Stimulated activated CD4-positive, alpha-beta T cell treated with anti-CD3 and anti-CD28 coated beads, Interleukin-4, amount 100 ng/mL, for 48 hours (primary cell): ENCODE data around the gene FCN2.

Experiments used
- DNase-seq, 2 donors: peaks; one replicate each; pipeline ENCODE4 v3.0.0-alpha.2; 2020; ENCODE audit warnings: low read depth in 2 of 2

Gene FCN2

DNA sequence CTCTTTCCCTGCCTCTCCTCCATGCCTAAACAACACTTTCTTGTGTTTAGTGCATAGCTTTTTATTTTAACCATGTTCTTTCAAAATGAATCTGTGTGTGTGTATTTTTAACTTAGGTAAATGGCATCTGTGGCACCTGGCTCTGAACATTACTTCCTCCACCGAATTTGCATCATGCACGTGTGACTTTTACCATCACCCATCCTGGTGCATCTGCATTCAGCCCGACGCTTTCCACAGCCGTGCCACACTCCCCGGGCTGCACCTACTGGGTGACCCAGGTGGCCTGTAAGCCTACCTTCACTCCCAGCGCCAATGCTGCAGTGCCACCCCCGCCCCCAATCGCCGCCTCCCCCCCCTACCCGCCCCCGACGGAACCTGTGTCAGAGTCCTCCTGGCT is 49.8 kb downstream of the FCN2 start:
- no peak for DNase-seq

DNA sequence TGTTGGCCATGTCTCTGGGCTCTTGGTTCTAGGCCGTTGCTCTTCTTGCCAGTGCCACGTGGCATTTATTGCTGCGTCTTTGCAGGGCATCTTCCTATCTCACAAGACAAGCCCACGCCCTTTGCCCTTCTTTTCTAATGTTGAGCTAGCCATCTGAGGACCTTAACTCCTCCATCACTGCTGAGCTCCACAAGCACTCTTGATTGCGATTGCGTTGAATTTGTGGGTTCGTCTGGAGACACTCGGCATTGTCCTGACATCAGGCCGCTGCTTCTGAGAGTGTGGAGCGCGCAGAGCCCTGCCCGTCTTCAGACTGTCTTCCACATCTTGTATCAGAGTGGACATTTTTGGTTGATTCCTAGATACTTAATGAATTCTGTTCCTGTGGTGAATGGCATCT is 51.6 kb downstream of the FCN2 start:
- DNase-seq: no peak

DNA sequence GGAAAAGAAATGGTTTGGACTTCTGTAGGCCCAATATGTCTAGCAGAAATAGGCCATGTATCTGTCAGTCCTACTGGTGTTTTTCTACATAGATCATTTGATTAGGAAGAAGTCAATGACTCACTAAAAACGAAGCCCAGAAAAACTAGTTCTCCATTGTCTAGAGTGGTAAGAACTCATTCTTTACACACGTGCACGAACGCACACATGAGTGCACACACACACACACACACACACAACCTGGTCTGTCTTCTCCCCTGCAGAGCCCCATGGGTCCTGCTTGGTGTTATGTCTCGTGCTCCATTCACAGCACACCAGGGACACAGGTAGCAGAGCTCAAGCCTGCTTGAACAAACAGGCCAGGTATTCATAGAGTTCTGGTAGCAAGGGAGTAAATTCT is 52.0 kb downstream of the FCN2 start:
- no peak for DNase-seq

DNA sequence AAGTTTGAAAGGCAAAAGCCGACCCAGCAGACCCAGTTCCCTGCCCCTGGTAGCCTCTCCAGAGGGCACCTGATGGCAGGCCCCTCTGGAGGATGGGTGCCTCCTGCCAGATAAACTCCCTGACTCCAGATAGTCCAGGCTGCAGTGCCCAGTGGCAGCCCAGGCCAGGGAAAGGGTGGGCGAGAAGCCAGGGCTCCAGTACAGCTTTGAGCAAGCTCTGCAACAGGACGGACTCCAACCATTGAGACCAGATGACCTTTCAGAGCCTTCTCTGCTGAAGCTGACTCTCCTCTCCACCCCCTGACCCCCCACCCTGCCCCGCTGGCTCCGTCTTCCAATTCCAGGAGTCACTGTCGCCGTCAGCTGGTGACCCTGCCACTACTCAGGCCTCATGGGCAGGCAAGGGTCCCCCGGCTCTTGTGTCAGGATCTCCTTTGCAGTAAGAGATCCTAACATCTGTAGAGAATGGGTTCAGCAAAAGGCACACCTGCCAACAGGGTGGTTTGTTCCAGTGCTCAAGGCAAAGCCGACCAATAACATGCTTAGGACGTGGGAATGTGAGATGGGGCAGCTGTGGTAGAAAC is 52.6 kb downstream of the FCN2 start:
- no peak for DNase-seq

DNA sequence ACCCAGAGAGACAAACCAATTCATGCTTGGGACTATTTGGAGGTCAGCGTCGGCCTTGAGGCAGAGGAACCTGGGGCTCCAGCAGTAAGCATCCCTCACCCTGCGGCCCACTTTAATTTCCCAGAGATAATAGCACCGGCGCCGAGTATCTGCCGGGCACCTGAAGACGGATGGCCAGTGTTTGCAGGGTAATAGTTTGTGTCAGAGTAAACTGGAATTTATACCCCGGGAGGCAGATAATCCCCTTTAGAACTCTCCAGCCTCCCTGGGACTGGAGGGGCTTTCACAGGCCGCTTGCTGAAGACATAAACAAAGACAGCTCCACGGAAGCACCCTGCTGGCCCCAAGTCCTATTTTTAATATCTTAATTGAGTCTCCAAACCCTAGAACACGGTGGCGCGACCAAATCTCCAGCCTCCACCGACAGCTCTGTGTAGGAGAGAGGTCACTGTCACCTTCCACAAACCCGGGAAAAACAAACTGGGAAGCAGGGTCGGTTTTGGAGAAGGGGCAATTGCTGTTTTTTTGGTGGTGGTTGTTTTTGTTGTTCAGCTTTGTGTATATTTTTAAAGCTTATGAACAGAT is 54.5 kb downstream of the FCN2 start:
- DNase-seq: no peak

DNA sequence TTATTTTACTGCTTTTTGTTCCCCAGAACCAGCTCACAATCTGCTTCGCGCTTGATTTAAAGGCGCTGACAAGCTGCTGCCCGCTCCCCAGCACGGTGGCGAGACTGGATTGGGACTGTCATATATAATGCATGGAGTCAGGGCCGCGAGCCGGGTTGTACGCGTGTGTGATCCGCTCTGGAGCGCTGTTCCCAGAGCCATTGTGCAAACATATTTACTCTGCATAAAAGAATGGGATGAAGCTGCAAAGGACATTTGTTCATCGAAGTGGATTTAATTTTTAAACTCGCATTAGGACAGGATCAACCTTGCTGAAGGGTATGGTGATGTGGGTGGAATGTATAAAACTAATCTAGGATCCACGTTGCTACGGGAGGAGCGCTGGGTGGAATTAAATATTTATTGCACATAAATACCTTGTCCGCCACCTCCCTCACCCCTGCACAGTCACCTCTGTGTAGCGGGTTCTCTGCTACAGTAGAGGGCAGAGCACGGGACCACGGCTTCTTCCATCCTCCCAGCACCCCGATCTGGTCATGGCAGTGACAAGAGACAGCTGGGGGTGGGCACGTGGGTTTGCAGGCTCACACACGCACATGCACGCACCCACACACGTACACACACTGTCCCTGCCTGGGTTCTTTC is 55.2 kb downstream of the FCN2 start:
- DNase-seq: no peak

DNA sequence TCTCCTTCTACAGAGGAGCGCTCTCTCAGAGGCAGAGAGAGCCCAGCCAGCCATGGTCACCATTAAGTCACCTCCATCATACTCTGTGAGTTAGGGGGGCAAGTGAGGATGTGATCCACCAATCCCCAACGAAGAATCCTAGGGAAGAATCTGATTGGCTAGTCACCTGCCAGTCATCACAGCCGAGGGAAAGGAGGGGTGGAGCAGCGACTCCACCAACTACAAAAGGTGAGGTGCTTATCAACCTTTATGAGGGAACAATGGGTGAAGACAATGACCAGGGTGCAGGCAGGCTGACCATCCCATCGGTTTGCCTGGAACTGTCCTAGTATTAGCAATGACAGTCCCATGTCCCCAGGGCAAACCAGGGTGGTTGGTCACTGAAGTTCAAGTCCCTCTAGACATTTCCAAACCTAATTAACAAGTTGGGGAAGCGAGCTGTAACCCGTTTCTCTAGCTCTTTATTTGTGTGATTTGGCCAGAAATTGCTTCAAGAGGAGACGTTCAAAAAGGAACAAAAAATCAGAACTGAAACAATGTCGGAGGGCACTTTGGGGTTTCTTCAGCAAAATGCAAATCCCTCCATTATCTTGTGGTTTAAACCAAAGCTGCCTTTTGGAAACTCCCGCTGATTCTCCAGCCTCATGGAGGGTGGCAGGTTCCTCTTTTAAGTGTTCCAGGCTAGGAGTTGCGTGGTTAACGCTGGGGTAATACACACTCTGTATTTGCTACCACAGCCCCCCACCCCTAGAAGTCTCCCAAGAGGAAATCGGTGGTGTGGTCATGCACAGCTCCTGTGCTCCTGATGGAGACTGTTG is 55.9 kb downstream of the FCN2 start:
- no peak for DNase-seq
